Sigmoid colon (tissue), 4 donors: Measurements from ENCODE around the gene PDE11A.

ENCODE experiments used
- CTCF ChIP-seq, 4 experiments: fragments of 450-650 bp in 3 of 4; fragments of 200-600 bp in 1 of 4; IDR thresholded peaks; one replicate each; pipeline ENCODE4 v1.5.1; 2016 to 2019; ENCODE audit warnings: antibody characterized with exemption in 4 of 4, mild to moderate bottlenecking in 3 of 4, moderate library complexity in 2 of 4
- EP300 ChIP-seq, 4 donors: sonication (generic); formaldehyde crosslinking; IDR thresholded peaks; one replicate each; pipeline ENCODE4 v1.6.1; 2017; ENCODE audit warnings: antibody characterized with exemption in 4 of 4
- POLR2A ChIP-seq, 2 donors: fragments of 450-650 bp; IDR thresholded peaks; one replicate each; pipeline ENCODE4 v1.6.1; 2016; ENCODE audit warnings: antibody characterized with exemption in 2 of 2, mild to moderate bottlenecking in 2 of 2, moderate library complexity in 2 of 2
- POLR2AphosphoS5 ChIP-seq, 4 donors: sonication (generic); formaldehyde crosslinking; IDR thresholded peaks; one replicate each; pipeline ENCODE4 v1.6.1; 2017; ENCODE audit warnings: antibody characterized with exemption in 4 of 4

GRCh38 chr2:178057179-178057680 lies 15.3 kb downstream of the PDE11A start:
- no peak for TF ChIP-seq CTCF (IDR thresholded peaks at IDR 0.05)
- TF ChIP-seq EP300 (IDR thresholded peaks at IDR 0.05), result no peak
- TF ChIP-seq POLR2AphosphoS5 (IDR thresholded peaks at IDR 0.05), result no peak
- no peak for TF ChIP-seq POLR2A (IDR thresholded peaks at IDR 0.05)
